NCI-H524 (cell line): ENCODE results near the gene SYNPR.

Source experiments
- DNase-seq, 2 experiments: peaks; one replicate each; lab custom pipeline; 2025; lab: John Stamatoyannopoulos, UW

SYNPR gene

DNA sequence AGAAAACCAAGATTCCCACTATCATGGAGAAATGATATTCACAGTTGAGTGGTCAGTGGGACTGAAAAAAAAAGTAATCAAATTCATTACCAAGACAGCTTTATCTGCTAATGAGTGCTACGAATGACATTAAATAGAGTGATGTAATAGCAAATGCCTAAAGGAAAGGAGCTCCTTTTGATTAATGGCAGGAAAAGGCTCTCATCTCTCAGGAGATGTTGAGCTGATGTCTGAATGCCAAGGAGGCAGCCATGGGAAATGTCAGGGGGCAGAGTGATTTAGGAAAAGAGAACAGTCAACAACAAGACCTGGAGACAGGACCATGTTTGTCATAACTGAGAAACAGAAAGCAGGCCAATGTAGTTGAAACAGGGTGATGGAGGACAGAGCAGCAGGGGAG is 277.7 kb downstream of the SYNPR start:
- DNase-seq, result no peak

DNA sequence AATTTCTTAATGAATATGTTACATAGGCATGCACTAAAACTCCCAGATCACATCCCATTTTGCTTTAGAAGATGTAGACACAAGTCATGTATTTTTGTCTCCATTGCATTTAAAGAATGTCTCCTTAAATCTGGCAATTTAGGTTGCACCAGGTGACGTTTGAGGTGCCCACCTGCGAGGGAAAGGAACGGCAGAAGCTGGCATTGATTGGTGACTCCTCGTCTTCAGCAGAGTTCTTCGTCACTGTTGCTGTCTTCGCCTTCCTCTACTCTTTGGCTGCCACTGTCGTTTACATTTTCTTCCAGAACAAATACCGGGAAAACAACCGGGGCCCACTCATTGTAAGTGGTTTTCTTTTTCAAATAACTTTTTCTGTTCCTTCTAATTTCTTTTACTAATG is 278.3 kb downstream of the SYNPR start:
- no peak for DNase-seq

DNA sequence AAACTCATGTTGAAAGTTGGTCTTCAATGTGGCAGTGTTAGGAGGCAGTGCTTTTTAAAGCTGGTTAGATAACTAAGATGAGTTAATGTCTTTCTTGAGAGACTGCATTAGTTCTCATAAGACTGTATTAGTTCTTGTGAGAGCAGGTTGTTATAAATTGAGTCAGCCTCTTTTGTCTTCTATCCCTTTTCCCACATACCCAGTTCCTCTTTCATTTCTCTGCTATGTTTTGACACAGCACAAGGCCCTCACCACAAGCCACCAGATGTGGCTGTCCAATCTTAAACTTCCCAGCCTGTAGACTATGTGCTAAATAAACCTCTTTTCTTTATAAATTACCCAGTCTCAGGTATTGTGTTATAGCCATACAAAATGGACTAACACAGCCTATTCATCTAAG is 279.8 kb downstream of the SYNPR start:
- DNase-seq, result no peak

DNA sequence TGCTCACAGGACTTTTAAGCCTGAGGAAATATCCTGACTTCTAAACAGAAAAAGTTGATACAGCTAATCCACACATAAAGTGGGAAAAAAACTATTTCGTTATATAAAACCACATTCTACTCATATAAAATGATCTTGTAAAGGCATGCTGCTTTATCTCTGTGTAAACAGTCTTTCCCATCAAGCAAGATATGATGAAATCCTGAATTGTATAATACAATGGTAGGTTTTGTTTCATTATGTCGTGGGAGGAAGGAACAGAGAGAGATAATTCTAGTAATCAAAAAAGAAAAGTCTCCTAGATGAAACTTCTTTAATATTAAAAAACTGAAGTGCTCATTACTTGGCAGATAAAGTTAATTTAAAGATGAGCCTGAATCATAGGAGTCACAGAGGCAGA is 281.8 kb downstream of the SYNPR start:
- no peak for DNase-seq

GRCh38 chr3:63561879-63562278 is 283.8 kb downstream of the SYNPR start:
- DNase-seq, result no peak

GRCh38 chr3:63562323-63562722 is 284.2 kb downstream of the SYNPR start:
- no peak for DNase-seq

DNA sequence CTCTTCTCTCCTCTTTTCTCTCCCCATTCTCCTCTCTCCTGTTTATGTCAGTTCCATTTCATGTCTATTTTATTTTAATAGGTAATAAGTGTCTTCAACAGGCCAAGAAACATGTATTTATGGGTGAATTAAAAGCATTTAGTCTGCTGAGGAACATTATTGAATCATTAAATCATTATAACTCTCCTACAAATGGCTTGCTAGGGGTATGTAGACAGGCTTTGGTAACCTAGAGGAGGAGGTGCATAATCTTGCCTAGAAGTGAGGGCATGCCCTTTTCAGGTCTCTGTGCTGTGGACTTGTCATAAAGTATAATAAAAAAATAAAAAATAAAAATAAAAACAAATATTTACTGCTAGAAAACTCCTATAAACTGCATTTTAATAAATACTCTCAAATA is 285.5 kb downstream of the SYNPR start:
- no peak for DNase-seq

- DNase-seq, result peak; percentile 83 to 92
Observed at GRCh38 chr3:63565220-63565619, 287.1 kb downstream of the SYNPR start.

- no peak for DNase-seq
Observed at GRCh38 chr3:63571682-63572081, 293.6 kb downstream of the SYNPR start.

DNA sequence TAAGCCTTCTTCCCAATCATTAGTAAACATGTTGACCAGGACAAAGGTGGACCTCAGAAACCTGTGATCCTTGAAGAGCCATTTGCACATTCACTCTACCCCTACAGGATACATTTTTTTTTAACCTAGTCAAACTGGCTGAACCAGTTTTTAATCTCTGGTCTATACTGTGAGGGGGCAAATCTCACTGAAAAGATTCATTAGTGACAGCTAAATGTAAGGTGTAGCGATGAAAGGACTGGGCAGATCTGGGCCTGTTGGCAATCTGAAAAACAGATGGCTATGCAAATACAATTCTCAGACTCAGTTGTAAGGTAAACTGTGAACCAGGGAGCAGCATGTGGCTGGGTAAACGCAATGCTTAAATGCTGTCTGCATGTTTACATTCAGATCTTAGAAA is 298.7 kb downstream of the SYNPR start:
- peak in 1 of 2 experiments; percentile 11 for DNase-seq

- no peak for DNase-seq
Observed at GRCh38 chr3:63578858-63579257, 300.8 kb downstream of the SYNPR start.

DNA sequence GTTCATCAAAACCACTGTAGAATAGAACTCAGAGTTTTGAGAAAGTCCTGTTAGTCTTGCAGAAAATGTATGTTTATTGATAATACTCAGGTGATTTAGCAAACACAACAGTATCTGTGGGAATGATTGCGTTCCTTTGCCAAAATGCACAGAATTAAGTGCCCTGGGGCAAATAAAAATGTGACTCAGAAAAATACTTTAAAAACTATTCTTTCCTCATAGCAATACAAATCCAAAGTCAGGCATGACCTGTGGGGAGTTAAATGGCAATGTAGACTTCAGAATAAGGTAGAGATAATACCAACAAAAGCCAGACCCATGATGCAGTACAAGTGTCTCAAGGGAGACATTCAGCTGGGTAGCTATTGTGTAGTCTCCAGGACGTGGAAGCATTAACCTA is 302.0 kb downstream of the SYNPR start:
- DNase-seq, result no peak

GRCh38 chr3:63582943-63583500 is 304.9 kb downstream of the SYNPR start:
- no peak for DNase-seq

DNA sequence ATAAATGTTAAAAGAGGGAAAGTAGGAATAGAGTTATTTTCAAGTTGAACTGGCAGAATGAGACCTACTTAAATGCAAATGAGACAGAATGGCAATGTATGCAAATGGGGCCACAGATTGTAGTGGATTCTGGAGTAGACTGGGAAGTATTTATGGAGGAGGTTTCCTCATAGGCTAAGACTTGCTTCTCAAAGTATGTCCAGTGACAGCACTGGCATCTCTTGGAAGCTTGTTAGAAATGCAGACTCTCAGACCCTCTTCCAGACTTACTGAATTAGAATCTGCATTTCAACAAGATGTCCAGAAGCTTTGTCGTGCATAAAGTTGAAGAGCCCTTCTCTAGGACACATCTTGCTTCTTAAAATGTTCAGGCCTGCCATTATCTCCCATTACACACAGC is 306.6 kb downstream of the SYNPR start:
- DNase-seq, result no peak

DNA sequence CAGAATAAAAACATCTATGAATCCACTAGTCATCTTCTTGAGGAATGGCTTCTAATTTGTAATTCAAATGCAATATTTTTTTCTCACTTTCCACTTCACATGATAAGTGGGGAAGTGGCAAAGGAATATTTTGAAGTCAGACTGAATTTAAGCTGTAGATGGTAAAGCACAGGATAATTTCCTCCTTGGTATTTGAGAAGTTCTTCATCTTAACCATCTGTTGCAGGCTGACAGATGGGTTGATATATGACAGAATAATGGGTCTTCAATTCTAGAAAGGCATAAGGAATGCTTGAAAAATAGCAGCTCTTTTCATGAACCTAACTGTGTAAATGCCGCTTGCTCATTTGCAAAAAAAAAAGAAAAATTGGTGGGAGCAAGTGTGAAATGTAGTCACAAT is 307.8 kb downstream of the SYNPR start:
- peak; percentile 50 to 94 for DNase-seq

- no peak for DNase-seq
Observed at GRCh38 chr3:63588895-63589294, 310.8 kb downstream of the SYNPR start.

GRCh38 chr3:63593779-63594178 is 315.7 kb downstream of the SYNPR start:
- DNase-seq, result no peak

DNA sequence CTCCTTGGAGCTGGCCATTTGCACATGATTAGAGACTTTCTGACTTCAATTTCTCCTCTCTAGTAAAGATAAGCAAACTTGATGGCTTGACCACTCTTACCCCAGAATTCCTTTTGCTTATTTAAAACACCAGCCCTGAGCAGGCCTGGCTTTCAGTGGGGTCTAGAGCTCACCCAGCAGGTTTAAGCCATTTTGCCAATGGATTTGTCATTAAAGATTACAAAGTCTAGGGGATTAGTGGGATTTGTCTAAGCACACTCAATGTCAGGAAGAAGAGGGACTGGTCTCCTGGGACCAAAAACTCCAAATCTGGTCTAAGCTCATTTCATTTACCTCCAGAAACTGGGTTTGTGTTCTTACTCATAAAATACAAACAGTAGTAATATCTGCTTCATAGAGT is 317.1 kb downstream of the SYNPR start:
- peak; percentile 68 to 93 for DNase-seq

DNA sequence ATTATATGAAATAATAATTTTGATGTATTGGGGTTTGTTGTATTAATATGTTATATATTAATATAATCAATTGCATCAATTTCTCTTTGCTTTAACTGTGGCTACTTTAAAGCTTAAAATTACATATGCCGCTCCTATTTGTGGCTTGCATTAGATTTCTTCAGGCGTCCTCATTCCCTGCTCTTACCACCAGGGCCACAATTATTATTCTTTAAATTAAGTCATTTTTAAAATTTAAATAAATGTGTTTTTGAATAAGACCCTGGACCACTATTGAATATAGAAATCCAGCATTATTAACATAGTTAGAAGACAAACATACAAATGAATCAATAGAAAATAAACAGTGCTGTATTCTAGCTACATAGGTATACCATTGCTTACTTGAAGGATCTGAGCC is 318.9 kb downstream of the SYNPR start:
- DNase-seq, result no peak

DNA sequence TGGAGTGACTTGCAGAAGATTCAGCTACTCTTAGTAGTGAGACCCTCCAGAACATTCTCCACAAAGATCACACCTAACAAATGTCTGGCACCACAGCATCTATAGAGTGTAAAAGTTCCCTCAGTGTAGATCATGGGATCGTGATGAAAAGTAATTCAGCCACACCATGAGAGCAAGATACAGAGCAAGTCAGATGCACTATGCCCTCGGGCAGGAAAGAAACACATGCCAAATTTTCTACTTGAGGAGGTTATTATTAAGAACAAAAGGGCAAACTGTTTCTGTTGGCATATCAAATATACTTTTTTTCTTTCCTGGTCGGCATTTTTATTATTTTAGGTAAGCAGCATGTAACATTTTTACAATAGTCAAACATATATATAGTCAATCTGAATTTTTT is 329.6 kb downstream of the SYNPR start:
- no peak for DNase-seq

GRCh38 chr3:63609408-63609807 is 331.3 kb downstream of the SYNPR start:
- no peak for DNase-seq

GRCh38 chr3:63609834-63610233 is 331.7 kb downstream of the SYNPR start:
- DNase-seq, result no peak

GRCh38 chr3:63611382-63611781 is 333.3 kb downstream of the SYNPR start:
- no peak for DNase-seq

DNA sequence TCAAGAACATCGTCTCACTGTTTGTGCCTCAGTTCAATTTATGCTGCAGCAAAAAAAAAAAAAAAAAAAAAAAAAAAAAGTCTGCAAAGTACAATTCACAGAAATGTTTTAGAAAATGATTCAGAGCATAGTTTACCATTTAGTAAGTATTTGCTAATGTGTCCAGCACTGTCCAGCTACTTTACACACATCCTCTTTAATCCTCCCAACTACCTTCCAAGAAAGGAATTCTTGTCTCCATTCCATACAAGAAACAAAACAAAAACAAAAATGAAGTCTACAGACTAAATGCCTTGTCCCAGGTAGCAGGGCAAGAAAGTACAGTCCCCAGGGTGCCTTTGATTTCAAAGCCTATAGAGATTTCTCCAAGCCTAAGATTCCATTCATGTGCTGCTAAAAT is 335.5 kb downstream of the SYNPR start:
- no peak for DNase-seq

DNA sequence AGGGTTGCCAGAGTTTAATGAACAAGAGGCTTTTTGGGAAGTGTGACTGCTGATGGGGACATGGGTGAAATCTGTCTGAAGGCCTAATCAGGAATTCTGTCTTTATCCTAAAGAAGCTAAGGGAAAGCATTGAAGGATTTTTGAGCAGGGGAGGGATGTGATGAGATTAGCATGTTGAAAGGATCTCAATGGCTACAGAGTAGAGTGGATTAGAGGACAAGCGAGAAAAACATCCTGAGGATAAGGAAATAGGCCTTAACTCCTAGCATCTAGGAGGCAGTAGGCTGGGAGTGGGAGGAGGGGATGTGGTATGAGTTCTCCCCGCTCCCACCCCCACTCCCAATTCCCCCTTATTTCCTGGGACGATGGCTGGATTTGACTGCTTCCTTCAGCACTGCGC is 339.3 kb downstream of the SYNPR start:
- DNase-seq, result no peak
